Nephron progenitor cell (in vitro differentiated cells): ENCODE data around the gene SMARCD3.

Experiments
- DNase-seq: peaks from one replicate; pipeline ENCODE4 v3.0.0; 2021
- H3K27ac Mint-ChIP-seq: 2 replicates; pipeline ENCODE4 v1.8.0; 2021; ENCODE audit warnings: mild to moderate bottlenecking, moderate library complexity, mixed read lengths
- H3K27me3 Mint-ChIP-seq: 2 replicates; pipeline ENCODE4 v1.8.0; 2021; ENCODE audit warnings: mild to moderate bottlenecking, low read depth, mixed read lengths; ENCODE audit not compliant: poor library complexity
- H3K36me3 Mint-ChIP-seq: 2 replicates; pipeline ENCODE4 v1.8.0; 2021; ENCODE audit warnings: low read depth, mixed read lengths
- H3K4me1 Mint-ChIP-seq: 2 replicates; pipeline ENCODE4 v1.8.0; 2021; ENCODE audit warnings: mixed read lengths
- H3K4me3 Mint-ChIP-seq: 2 replicates; pipeline ENCODE4 v1.8.0; 2021; ENCODE audit warnings: mild to moderate bottlenecking, moderate library complexity, mixed read lengths
- H3K9me3 Mint-ChIP-seq: 2 replicates; pipeline ENCODE4 v1.8.0; 2021; ENCODE audit warnings: mild to moderate bottlenecking, moderate library complexity, mixed read lengths
- TF ChIP-seq, protein P1 (sequence below): fragments of 200-600 bp; sonication (generic); IDR thresholded peaks from 2 replicates; pipeline ENCODE4 v1.5.0; 2021; ENCODE audit warnings: antibody characterized with exemption

SMARCD3 gene

DNA sequence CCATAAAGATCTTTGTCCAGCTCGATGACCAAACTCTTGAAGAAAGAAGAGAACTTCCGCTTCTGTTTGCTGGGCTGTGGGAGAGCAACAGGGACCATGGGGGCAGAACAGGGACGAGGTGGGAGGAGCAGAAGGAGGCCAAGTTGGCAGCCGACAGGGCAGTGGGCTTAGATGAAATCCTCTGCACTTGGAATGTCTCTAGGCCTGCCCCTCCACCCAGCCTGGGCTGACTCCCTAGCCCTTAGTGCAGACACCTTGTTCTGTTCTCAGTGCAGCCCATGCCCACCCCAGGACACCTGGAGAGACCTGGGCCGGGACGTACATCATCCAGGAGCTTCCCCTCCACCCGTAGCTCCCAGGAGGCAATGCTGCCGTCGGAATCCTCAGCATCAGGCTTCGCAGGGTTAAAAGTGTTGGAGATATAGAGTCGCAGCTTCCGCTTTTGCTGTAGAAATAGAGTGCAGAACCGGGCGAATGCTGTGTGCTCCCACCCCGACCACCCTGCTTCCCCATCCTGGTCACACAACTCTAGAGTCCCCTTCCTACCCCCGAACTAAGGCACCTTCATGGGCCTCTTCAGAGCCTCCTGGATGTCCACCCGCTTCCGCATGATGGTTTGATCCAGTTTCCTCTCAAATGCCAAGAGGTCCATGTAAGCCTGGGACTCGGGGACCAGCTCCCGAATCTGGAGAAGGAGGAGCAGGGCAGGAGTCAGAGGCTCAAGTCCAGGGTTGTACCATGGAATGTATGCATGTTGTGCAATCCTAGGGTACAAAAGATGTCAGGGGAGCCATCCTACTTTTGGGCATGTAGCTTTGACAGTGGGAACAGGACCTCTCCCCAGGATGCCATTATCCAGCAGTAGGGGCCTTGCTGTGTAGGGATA, 6.1 kb downstream of the SMARCD3 start:
- Mint-ChIP-seq H3K27me3 (peaks cover 14% of the 10 kb centered on the region), H3K9me3 (no peaks in the 10 kb centered on the region)
- TF ChIP-seq, protein P1, sequence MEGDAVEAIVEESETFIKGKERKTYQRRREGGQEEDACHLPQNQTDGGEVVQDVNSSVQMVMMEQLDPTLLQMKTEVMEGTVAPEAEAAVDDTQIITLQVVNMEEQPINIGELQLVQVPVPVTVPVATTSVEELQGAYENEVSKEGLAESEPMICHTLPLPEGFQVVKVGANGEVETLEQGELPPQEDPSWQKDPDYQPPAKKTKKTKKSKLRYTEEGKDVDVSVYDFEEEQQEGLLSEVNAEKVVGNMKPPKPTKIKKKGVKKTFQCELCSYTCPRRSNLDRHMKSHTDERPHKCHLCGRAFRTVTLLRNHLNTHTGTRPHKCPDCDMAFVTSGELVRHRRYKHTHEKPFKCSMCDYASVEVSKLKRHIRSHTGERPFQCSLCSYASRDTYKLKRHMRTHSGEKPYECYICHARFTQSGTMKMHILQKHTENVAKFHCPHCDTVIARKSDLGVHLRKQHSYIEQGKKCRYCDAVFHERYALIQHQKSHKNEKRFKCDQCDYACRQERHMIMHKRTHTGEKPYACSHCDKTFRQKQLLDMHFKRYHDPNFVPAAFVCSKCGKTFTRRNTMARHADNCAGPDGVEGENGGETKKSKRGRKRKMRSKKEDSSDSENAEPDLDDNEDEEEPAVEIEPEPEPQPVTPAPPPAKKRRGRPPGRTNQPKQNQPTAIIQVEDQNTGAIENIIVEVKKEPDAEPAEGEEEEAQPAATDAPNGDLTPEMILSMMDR = no peak

DNA sequence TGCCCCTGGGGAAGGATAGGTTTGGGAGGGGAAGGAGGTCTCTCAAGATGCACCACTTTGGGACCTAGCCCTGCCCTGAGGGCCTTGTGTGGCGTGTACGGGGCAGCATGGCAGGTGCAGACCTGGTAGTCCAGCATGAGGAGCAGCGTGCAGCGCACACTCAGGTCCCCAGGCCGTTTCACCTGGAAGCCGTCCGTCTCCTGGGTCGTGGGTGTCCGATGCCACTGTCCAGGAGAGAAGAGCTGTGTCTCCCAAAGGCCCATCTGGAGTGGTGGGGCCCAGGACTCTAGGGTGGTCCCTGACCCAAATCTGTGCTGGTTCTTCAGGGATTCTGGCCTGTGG, 6.8 kb downstream of the SMARCD3 start:
- Mint-ChIP-seq H3K4me1 (peaks cover 36% of the 10 kb centered on the region), H3K9me3 (no peaks in the 10 kb centered on the region), H3K36me3 (peaks cover 4% of the 10 kb centered on the region), H3K4me3 (no peak overlapping the region), H3K27ac (no peak overlapping the region), H3K27me3 (peaks cover 14% of the 10 kb centered on the region)
- TF ChIP-seq, protein P1 = no peak
- DNase-seq = no peak

More for the DNA sequence above, 6.1 kb downstream of the SMARCD3 start:
- peaks cover 4% of the 10 kb centered on the region for H3K36me3 Mint-ChIP-seq
- no peak overlapping the region for H3K27ac Mint-ChIP-seq
- no peak overlapping the region for H3K4me3 Mint-ChIP-seq
- no peak for DNase-seq
- H3K4me1 Mint-ChIP-seq = peaks cover 42% of the 10 kb centered on the region

DNA sequence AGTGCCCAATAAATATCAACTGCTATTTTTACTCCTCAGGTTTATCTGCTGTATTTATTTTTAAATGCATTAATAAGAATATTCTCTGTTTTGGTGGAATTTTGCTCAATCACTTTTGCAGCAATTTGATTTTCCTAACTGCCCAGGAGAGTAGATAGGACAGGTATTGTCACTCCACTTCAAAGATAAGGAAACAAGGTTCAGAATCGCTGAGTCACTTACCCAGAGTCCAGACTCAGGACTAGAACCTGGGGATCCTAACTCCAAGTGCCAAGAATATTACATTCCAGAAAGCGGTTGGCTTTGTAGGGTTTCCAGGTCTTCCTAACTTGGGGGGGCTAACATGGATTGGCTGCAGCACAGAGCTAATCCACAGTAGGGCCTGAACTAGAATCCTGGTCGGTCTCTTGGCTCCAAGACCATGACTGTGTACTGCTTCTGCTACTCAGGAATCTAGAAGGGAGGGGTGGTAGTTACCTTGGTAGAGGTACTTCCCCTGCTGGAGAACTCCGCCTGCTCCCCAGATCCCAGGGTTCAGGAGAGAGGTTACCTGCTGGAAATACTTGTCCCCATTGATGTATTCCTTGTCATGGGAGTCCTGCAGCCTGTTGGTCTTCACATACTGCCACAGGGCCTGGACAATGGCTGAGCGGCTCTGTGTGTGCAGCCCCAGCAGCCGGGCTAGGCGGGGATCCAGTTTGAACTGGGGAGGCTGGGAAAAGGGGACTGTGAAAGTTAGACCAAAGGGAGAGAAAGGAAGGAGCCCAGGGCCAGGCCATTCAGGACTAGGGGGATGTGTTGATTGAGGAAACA, 7.3 kb downstream of the SMARCD3 start:
- Mint-ChIP-seq H3K27ac (no peak overlapping the region), H3K36me3 (peaks cover 4% of the 10 kb centered on the region), H3K4me1 (peaks cover 31% of the 10 kb centered on the region), H3K27me3 (peaks cover 10% of the 10 kb centered on the region), H3K9me3 (no peaks in the 10 kb centered on the region), H3K4me3 (no peak overlapping the region)
- TF ChIP-seq, protein P1 = no peak
- no peak for DNase-seq

DNA sequence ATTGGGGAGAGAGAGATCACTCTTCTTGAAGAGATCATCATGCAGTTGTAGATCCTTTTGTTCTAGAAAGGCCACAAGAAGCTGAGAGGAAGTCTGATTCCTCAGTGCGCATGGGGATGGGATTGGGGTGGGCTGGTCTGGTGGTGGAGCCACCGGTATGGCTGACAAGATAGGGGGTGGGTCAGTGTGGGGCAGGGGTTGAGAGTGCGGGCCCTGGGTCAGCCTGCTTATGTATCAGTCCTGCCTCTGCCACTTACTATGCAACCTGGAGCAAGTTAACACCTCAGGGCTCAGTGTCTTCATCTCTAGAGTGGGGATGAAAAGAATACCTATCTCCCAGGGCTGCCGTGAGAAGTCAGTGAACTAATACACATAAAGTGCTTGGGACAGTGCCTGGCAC, 8.0 kb downstream of the SMARCD3 start:
- Mint-ChIP-seq H3K4me3 (no peak overlapping the region), H3K27ac (peak overlapping the region; percentile 66), H3K4me1 (peaks cover 26% of the 10 kb centered on the region), H3K36me3 (peaks cover 4% of the 10 kb centered on the region), H3K27me3 (peaks cover 8% of the 10 kb centered on the region), H3K9me3 (no peaks in the 10 kb centered on the region)
- TF ChIP-seq, protein P1 = no peak
- DNase-seq = no peak

DNA sequence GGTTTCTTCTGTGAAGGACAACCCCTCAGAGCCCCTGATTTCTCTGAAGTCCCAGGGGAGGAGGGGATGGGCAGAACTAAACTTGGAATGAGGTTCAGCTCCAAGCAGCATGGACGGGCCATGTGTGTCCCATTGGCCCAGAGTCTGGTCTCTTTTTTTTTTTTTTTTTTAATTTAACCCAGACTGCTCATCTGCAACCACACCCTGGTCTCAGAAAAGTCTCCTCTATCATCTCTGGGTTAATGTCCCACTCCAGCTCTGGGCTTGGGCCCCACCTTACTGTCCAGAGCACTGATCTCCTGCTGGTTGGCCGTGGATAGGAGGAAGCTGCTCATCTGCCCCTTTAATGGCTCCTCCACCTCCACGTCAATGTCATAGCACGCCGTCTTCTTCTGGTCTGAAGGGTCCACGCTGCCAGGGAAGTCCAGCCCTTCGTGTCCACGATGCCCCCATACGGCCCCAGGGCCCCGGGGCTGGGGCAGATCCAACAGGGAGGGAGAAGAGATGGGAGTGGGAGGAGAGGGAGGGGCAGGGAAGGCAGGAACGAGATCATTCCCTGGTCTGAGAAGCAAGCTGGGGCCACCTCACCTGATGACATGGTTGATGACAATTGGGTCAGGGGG, 8.5 kb downstream of the SMARCD3 start:
- no peaks in the 10 kb centered on the region for H3K9me3 Mint-ChIP-seq
- TF ChIP-seq, protein P1 = no peak
- no peak for DNase-seq
- H3K36me3 Mint-ChIP-seq = peaks cover 4% of the 10 kb centered on the region
- peaks cover 26% of the 10 kb centered on the region for H3K4me1 Mint-ChIP-seq
- H3K27ac Mint-ChIP-seq = peak overlapping the region; percentile 66
- H3K27me3 Mint-ChIP-seq = peaks cover 8% of the 10 kb centered on the region
- H3K4me3 Mint-ChIP-seq = no peak overlapping the region
